ENCODE results near the gene CASP1. TPM values are rescaled to one million over a fixed set of nuclear protein-coding genes. Genes with fewer than 3 reads are reported as not detected.

Gene CASP1
- total RNA-seq, 1 donor = 31.1 TPM

GRCh38 chr11:104979839-104980238 is 55.1 kb downstream of the CASP1 start:
- no peak for TF ChIP-seq CTCF (IDR thresholded peaks at IDR 0.05; ENCODE audit: insufficient read depth, low read depth, low read length)
- no peak for DNase-seq (ENCODE audit: low read depth)
- no peak overlapping the region for H3K4me3 ChIP-seq (ENCODE audit: low read depth, low read length)

Other genes starting within 250 kb of the CASP1 start
- gene CASP12, start 136.7 kb downstream of the CASP1 start, total RNA-seq = 0.43 TPM in 1 of 2 replicates, not detected in the other
- 87.0 and 133 TPM in 2 replicates for gene CASP4, start 66.6 kb downstream of the CASP1 start, total RNA-seq
- gene CASP5, start 12.0 kb downstream of the CASP1 start, total RNA-seq = 0.43 TPM in 1 of 2 replicates, not detected in the other
- 30.7 and 37.0 TPM in 2 replicates for gene CARD16, start 10.2 kb upstream of the CASP1 start, total RNA-seq
- gene CARD18, start 104.6 kb upstream of the CASP1 start, total RNA-seq = under 0.01 and 2.9 TPM in 2 replicates

Measured in fibroblast of villous mesenchyme (primary cell).